BLaER1 treated with 17β-estradiol and CSF1 and Interleukin-3, amounts not matched to agents 10 nM and 100 nM (cell line): ENCODE measurements around the gene PLK3.
"Not testable (repeated sequence)": the region's sequence is repeated elsewhere in the genome, so short reads cannot be mapped to it uniquely, and the experiment has no call there.

Experiments used
- H3K27ac ChIP-seq, 11 experiments: shearing (Covaris generic); formaldehyde crosslinking; 2 replicates each; pipeline ENCODE4 v1.8.1; 2022
- H3K27me3 ChIP-seq, 11 experiments: shearing (Covaris generic); formaldehyde crosslinking; 2 replicates each; pipeline ENCODE4 v1.8.1; 2022
- H3K36me3 ChIP-seq, 11 experiments: shearing (Covaris generic); formaldehyde crosslinking; 2 replicates each; pipeline ENCODE4 v1.8.1; 2022
- H3K4me1 ChIP-seq, 10 experiments: shearing (Covaris generic); formaldehyde crosslinking; 2 replicates each; pipeline ENCODE4 v1.8.1; 2022
- H3K4me2 ChIP-seq, 11 experiments: shearing (Covaris generic); formaldehyde crosslinking; 2 replicates each; pipeline ENCODE4 v1.8.1; 2022
- H3K4me3 ChIP-seq, 10 experiments: shearing (Covaris generic); formaldehyde crosslinking; 2 replicates each; pipeline ENCODE4 v1.8.1; 2022
- H3K9ac ChIP-seq, 11 experiments: shearing (Covaris generic); formaldehyde crosslinking; 2 replicates each; pipeline ENCODE4 v1.8.1; 2022
- H3K9me3 ChIP-seq, 11 experiments: shearing (Covaris generic); formaldehyde crosslinking; replicated peaks in 1 of 11; 2 replicates each; pipeline ENCODE4 v1.8.1; 2022
- H4K20me1 ChIP-seq, 11 experiments: shearing (Covaris generic); formaldehyde crosslinking; 2 replicates each; pipeline ENCODE4 v1.8.1; 2022
- Cebpa-rat ChIP-seq, 11 experiments: shearing (Covaris generic); IDR thresholded peaks; 2 replicates each; pipeline ENCODE4 v1.8.1; 2022

Gene PLK3

GRCh38 chr1:44792736-44793502 lies 7.3 kb upstream of the PLK3 start:
- TF ChIP-seq Cebpa-rat (IDR thresholded peaks at IDR 0.05), result no peak
- no peak overlapping the region for H3K4me3 ChIP-seq
- no peaks in the 10 kb centered on the region for H4K20me1 ChIP-seq
- no peaks in the 10 kb centered on the region for H3K27me3 ChIP-seq
- peaks cover 0 to 10% (median 3%) of the 10 kb centered on the region in 10 experiments; a peak in 3 of 20 replicates for H3K4me1 ChIP-seq
- H3K27ac ChIP-seq, result no peak overlapping the region; a peak in 1 of 22 replicates
- no peaks in the 10 kb centered on the region for H3K36me3 ChIP-seq
- H3K4me2 ChIP-seq, result no peak overlapping the region; a peak in 1 of 22 replicates
- H3K9me3 ChIP-seq, result no peaks in the 10 kb centered on the region
- peak overlapping the region in 1 of 11 experiments; percentile 5; a peak in 2 of 22 replicates for H3K9ac ChIP-seq

GRCh38 chr1:44797886-44798285 lies 2.3 kb upstream of the PLK3 start:
- H3K27me3 ChIP-seq, H3K4me2 ChIP-seq, H3K4me3 ChIP-seq, H3K9me3 ChIP-seq, H3K27ac ChIP-seq, H3K9ac ChIP-seq: not testable (repeated sequence)
- H3K4me1 ChIP-seq, result peaks cover 25 to 38% (median 34%) of the 10 kb centered on the region in 10 experiments
- peaks cover 3 to 25% (median 12%) of the 10 kb centered on the region in 11 experiments; a peak in 15 of 22 replicates for H4K20me1 ChIP-seq
- H3K36me3 ChIP-seq, result peaks cover 10 to 12% (median 11%) of the 10 kb centered on the region in 11 experiments

GRCh38 chr1:44798481-44799365 lies 1.5 kb upstream of the PLK3 start:
- Histone ChIP-seq H3K9me3 (no peaks in the 10 kb centered on the region), H3K4me2 (peak overlapping the region; percentile 38 to 99 (median 90)), H3K4me3 (peak overlapping the region in 2 of 10 experiments; percentile 90 to 97; a peak in 3 of 20 replicates), H4K20me1 (peaks cover 3 to 33% (median 18%) of the 10 kb centered on the region in 11 experiments; a peak in 15 of 22 replicates), H3K27ac (peak overlapping the region in 9 of 11 experiments; percentile 90 to 96 (median 94); a peak in 16 of 22 replicates), H3K9ac (peak overlapping the region; percentile 57 to 97 (median 95); a peak in 19 of 22 replicates), H3K36me3 (peaks cover 18 to 21% (median 20%) of the 10 kb centered on the region in 11 experiments), H3K27me3 (no peaks in the 10 kb centered on the region), H3K4me1 (peaks cover 33 to 45% (median 37%) of the 10 kb centered on the region in 10 experiments)
- no peak for TF ChIP-seq Cebpa-rat (IDR thresholded peaks at IDR 0.05)

GRCh38 chr1:44801491-44802305 lies 1.5 kb downstream of the PLK3 start:
- Histone ChIP-seq H3K27ac (peak overlapping the region in 8 of 11 experiments; percentile 3 to 89 (median 46); a peak in 6 of 22 replicates), H3K9me3 (no peaks in the 10 kb centered on the region), H3K9ac (peak overlapping the region; percentile 91 to 97 (median 95)), H3K36me3 (peaks cover 46 to 50% (median 49%) of the 10 kb centered on the region in 11 experiments), H3K4me1 (peaks cover 52 to 72% (median 63%) of the 10 kb centered on the region in 10 experiments), H3K4me3 (peak overlapping the region; percentile 90 to 98 (median 96)), H4K20me1 (peaks cover 3 to 42% (median 21%) of the 10 kb centered on the region in 11 experiments; a peak in 15 of 22 replicates), H3K27me3 (no peaks in the 10 kb centered on the region), H3K4me2 (peak overlapping the region; percentile 86 to 99 (median 91))
- no peak for TF ChIP-seq Cebpa-rat (IDR thresholded peaks at IDR 0.05)

GRCh38 chr1:44802306-44803061 lies 2.3 kb downstream of the PLK3 start:
- Histone ChIP-seq H3K4me1 (peaks cover 60 to 80% (median 71%) of the 10 kb centered on the region in 10 experiments), H3K4me3 (peak overlapping the region; percentile 35 to 98 (median 96); a peak in 18 of 20 replicates), H3K4me2 (peak overlapping the region; percentile 86 to 99 (median 91)), H3K27me3 (no peaks in the 10 kb centered on the region), H3K27ac (peak overlapping the region in 9 of 11 experiments; percentile 3 to 63 (median 52); a peak in 12 of 22 replicates), H3K36me3 (peaks cover 49 to 54% (median 51%) of the 10 kb centered on the region in 11 experiments), H3K9me3 (no peaks in the 10 kb centered on the region), H3K9ac (peak overlapping the region; percentile 54 to 97 (median 94)), H4K20me1 (peaks cover 3 to 42% (median 21%) of the 10 kb centered on the region in 11 experiments; a peak in 15 of 22 replicates)
- TF ChIP-seq Cebpa-rat (IDR thresholded peaks at IDR 0.05), result no peak

- Histone ChIP-seq H3K27me3 (no peaks in the 10 kb centered on the region), H3K9ac (peak overlapping the region; percentile 18 to 97 (median 93); a peak in 20 of 22 replicates), H3K36me3 (peaks cover 49 to 54% (median 51%) of the 10 kb centered on the region in 11 experiments)
Observed at GRCh38 chr1:44803062-44803311, 2.8 kb downstream of the PLK3 start.

GRCh38 chr1:44803312-44804095 lies 3.3 kb downstream of the PLK3 start:
- peak overlapping the region in 9 of 11 experiments; percentile 8 to 63 (median 52); a peak in 15 of 22 replicates for H3K27ac ChIP-seq

More at GRCh38 chr1:44803062-44803311, 2.8 kb downstream of the PLK3 start:
- peak overlapping the region in 10 of 11 experiments; percentile 87 to 99 (median 92); a peak in 20 of 22 replicates for H3K4me2 ChIP-seq
- peak overlapping the region in 5 of 10 experiments; percentile 90 to 97 (median 95); a peak in 8 of 20 replicates for H3K4me3 ChIP-seq
- H3K27ac ChIP-seq, result peak overlapping the region in 8 of 11 experiments; percentile 15 to 63 (median 52); a peak in 10 of 22 replicates
- H3K9me3 ChIP-seq, result no peaks in the 10 kb centered on the region
- peaks cover 65 to 84% (median 74%) of the 10 kb centered on the region in 10 experiments for H3K4me1 ChIP-seq
- H4K20me1 ChIP-seq, result peaks cover 3 to 42% (median 21%) of the 10 kb centered on the region in 11 experiments; a peak in 15 of 22 replicates
- TF ChIP-seq Cebpa-rat (IDR thresholded peaks at IDR 0.05), result no peak

More at GRCh38 chr1:44803312-44804095, 3.3 kb downstream of the PLK3 start:
- TF ChIP-seq Cebpa-rat (IDR thresholded peaks at IDR 0.05), result no peak
- Histone ChIP-seq H3K4me2 (peak overlapping the region in 10 of 11 experiments; percentile 87 to 99 (median 92); a peak in 18 of 22 replicates), H3K4me3 (peak overlapping the region in 3 of 10 experiments; percentile 92 to 97 (median 96); a peak in 6 of 20 replicates), H3K4me1 (peaks cover 66 to 85% (median 76%) of the 10 kb centered on the region in 10 experiments), H3K27me3 (no peaks in the 10 kb centered on the region), H3K9me3 (no peaks in the 10 kb centered on the region), H4K20me1 (peaks cover 3 to 42% (median 21%) of the 10 kb centered on the region in 11 experiments; a peak in 15 of 22 replicates), H3K36me3 (peaks cover 49 to 54% (median 51%) of the 10 kb centered on the region in 11 experiments), H3K9ac (peak overlapping the region; percentile 10 to 97 (median 93); a peak in 21 of 22 replicates)
